ENCODE measurements around the gene SGPL1.
A peak's percentile ranks its signal among the peaks of the same experiment; 100 is the strongest.

Gene SGPL1

DNA sequence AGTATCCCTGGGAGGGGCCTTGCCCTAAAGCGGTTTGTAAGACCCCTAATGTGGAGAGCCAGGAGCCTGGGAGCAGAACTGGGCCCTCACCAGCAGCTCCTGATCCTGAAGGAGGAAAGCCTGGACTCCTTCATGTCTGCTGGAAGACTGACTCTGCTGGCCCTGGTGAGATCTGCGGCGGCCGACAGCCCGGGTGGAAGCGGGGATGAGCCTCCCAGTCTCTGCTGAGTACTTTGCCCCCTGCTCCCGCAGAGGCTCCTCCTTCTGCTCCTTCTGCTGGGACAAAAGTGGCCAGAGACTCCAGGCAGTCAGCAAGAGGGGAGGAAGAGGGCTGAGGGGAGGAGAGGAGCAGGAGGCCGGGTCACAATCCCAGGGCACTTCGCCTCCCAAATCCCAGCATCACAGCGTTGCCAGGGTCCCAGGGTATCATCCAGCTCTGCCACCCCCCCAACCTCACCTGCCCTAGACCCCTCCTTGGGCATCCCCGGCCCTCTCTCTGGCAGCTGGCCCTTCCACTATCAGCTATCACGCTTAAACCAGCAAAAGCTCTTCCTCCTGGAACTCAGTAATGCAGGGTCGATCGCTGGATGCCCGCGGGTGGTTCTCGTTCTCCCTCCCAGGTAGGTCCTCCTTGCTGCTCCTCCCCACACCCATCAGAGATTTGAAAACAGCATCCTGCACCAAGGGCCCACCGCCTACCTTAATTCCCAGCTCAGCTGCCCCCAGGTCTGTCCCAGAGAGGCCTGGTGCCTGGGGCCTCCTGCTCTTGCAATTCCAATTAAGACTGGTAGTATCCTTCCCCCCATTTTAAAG, 38.5 kb upstream of the SGPL1 start:
- TF ChIP-seq, protein P1, sequence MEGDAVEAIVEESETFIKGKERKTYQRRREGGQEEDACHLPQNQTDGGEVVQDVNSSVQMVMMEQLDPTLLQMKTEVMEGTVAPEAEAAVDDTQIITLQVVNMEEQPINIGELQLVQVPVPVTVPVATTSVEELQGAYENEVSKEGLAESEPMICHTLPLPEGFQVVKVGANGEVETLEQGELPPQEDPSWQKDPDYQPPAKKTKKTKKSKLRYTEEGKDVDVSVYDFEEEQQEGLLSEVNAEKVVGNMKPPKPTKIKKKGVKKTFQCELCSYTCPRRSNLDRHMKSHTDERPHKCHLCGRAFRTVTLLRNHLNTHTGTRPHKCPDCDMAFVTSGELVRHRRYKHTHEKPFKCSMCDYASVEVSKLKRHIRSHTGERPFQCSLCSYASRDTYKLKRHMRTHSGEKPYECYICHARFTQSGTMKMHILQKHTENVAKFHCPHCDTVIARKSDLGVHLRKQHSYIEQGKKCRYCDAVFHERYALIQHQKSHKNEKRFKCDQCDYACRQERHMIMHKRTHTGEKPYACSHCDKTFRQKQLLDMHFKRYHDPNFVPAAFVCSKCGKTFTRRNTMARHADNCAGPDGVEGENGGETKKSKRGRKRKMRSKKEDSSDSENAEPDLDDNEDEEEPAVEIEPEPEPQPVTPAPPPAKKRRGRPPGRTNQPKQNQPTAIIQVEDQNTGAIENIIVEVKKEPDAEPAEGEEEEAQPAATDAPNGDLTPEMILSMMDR (IDR thresholded peaks at IDR 0.05): no peak
- H3K4me3 ChIP-seq: no peak overlapping the region
- DNase-seq (ENCODE audit: low spot score): peak; percentile 61
- H3K27ac ChIP-seq: no peak overlapping the region

DNA sequence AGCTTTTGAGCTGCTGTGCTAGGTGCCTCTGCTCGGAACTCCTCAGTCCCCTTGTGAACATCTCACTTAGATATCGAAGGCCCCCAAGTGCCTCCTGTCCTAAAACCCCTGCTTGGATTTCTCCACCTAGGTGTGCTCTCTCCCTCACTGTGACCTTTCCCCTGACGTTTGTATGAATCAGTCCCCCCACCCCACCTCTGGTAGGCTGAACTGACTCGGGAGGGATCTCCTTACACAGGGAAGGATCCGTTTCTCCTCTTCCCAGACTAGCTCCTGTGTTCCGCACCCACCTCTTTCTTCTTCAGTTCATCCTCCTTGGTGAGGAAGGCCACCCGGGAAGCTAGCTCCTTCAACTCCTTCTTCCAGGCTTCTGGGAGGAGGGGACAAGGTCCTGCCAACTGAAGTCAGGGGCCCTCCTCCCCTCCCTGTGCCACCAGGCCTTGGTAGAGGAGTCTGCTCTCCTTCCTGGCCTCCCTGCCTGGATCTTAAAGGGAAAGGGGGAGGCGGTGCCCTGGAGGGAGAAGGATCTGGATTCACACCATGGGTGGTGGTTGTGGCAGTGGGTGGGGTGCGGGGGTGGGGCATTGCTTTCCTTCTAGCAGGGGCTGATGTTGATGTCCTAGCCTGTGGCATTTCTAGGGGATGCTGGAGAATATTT, 37.4 kb upstream of the SGPL1 start:
- H3K27ac ChIP-seq: no peak overlapping the region
- H3K4me3 ChIP-seq: no peak overlapping the region
- DNase-seq (ENCODE audit: low spot score): peak; percentile 69
- TF ChIP-seq, protein P1 (IDR thresholded peaks at IDR 0.05): no peak

DNA sequence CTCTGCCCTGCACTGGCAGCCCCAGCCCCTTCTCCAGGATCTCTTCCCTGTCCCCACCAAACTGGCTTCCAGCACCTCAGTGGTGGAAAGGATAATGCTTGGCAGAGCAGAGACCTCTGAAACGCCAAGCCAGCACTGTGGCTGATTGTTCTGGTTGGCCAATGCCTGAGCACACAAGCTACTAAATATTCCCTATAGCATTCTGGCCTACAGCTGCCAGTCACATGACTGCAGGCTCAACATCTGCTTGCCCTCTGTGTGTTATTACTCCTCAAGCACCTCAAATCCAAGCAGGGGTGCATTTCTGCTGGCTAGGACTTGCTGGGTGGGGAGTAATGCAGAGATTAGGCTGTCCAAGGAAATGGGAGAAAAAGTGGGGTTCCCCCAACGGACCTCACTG, 36.7 kb upstream of the SGPL1 start:
- TF ChIP-seq, protein P1 (IDR thresholded peaks at IDR 0.05): no peak
- Histone ChIP-seq H3K4me3 (no peak overlapping the region), H3K27ac (no peak overlapping the region)
- peak; percentile 64 for DNase-seq (ENCODE audit: low spot score)

DNA sequence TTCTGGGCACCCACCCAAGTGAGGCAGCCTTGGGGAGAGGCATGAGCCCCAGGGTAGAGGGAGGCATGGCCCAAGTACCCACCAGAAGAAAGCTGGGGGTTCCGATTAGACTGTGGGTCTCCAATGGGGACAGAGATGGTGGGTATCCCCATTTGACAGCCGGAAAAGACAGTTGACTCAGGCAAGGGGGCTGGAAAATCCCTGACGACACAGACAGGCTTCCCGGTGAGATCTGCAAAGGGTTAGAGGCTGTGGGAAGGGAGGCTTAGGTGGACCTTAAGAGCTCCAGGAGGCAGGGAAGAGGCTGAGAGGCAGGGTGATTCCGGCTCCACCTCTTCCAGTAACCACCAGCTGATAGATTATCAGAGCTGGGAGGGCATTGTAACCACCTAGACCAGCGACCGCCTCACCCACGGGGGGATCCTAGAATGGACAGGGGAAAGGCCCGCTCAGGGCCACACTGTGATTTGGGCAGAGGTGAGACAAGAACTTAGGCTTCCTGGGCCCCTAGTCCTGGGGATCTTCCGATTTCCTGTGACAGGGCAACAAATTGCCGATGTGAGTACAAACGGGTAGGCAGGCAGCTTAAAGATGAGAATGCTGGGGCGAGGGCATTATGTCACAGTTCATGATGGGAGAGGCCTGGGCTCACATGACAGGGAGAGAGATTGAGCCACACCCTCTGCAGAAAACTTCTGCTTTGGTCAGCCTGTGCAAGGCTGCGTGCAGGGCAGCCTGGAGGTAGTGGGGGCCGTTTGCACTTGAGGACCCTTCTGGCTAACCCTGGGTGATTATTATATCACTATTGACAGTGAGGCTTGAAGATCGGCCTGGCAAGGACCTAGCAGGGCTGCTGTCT, 36.0 kb upstream of the SGPL1 start:
- Histone ChIP-seq H3K27ac (no peak overlapping the region), H3K4me3 (no peak overlapping the region)
- TF ChIP-seq, protein P1 (IDR thresholded peaks at IDR 0.05): no peak
- DNase-seq (ENCODE audit: low spot score): peak; percentile 41

DNA sequence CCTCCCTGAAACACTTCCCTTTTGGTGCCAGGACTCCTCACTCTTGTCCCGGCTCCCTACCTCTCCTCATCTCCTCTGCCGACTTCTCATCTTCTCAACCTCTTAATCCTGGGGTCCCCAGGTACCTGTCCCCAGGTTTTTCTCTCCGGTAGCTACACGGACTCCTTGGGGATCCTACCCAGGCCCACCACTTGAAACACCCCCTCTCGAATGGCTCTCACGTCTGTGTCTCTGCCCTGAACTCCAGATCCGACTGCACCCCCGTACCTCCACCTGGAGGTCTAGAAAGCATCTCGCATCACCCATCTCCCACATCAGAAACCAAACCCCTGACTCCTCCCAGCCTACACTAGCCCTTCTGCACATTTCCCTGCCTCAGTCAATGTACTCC, 35.4 kb upstream of the SGPL1 start:
- no peak overlapping the region for H3K27ac ChIP-seq
- H3K4me3 ChIP-seq: no peak overlapping the region
- TF ChIP-seq, protein P1 (IDR thresholded peaks at IDR 0.05): no peak
- DNase-seq (ENCODE audit: low spot score): no peak

DNA sequence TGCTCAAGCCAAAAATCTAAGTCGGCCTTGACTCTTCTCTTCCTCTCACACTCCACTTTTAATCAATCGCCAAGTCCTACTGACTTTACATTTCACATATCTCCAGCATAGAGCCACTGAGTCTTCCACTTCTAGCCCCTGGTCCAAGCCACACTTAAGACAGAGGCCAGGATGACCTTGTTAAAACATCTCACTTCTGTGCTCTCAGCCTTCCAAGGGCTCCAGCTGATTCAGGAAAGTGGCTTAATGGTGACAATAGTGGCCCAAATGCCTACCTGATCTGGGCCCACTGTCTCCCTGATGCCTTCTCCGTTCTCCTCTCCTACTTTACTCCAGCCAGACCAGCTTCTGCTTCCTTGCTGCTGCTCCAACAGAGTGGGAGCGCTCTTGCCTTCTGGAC, 35.0 kb upstream of the SGPL1 start:
- H3K27ac ChIP-seq: no peak overlapping the region
- TF ChIP-seq, protein P1 (IDR thresholded peaks at IDR 0.05): no peak
- no peak for DNase-seq (ENCODE audit: low spot score)
- H3K4me3 ChIP-seq: no peak overlapping the region
